HG03097 (cell line): Measurements from ENCODE around the gene LRCH1.

ENCODE experiments used
- ATAC-seq: cut with Tn5 transposase; IDR thresholded peaks from one replicate; pipeline ENCODE4 v1.9.1; 2021; ENCODE audit not compliant: unreplicated experiment, low FRiP score

LRCH1 gene

GRCh38 chr13:46631179-46631542 lies 78.2 kb downstream of the LRCH1 start:
- no peak for ATAC-seq

- ATAC-seq: no peak
These were observed 79.2 kb downstream of the LRCH1 start for GRCh38 chr13:46632176-46632575.

GRCh38 chr13:46633416-46633815 lies 80.4 kb downstream of the LRCH1 start:
- ATAC-seq: no peak

GRCh38 chr13:46636451-46636850 lies 83.5 kb downstream of the LRCH1 start:
- no peak for ATAC-seq

GRCh38 chr13:46637213-46637612 lies 84.2 kb downstream of the LRCH1 start:
- no peak for ATAC-seq

GRCh38 chr13:46638262-46638661 lies 85.3 kb downstream of the LRCH1 start:
- no peak for ATAC-seq

GRCh38 chr13:46639033-46639981 lies 86.3 kb downstream of the LRCH1 start:
- peak; percentile 84 for ATAC-seq

- ATAC-seq: no peak
These were observed 87.9 kb downstream of the LRCH1 start for GRCh38 chr13:46640843-46641242.

- no peak for ATAC-seq
These were observed 88.5 kb downstream of the LRCH1 start for GRCh38 chr13:46641274-46642081.

- no peak for ATAC-seq
These were observed 89.3 kb downstream of the LRCH1 start for GRCh38 chr13:46642254-46642653.

- ATAC-seq: no peak
These were observed 90.3 kb downstream of the LRCH1 start for GRCh38 chr13:46643165-46643777.

- ATAC-seq: no peak
These were observed 91.8 kb downstream of the LRCH1 start for GRCh38 chr13:46644816-46645215.

GRCh38 chr13:46647512-46648065 lies 94.6 kb downstream of the LRCH1 start:
- no peak for ATAC-seq

GRCh38 chr13:46648166-46648607 lies 95.2 kb downstream of the LRCH1 start:
- ATAC-seq: peak; percentile 70

- no peak for ATAC-seq
These were observed 96.8 kb downstream of the LRCH1 start for GRCh38 chr13:46649816-46650215.

- no peak for ATAC-seq
These were observed 102.0 kb downstream of the LRCH1 start for GRCh38 chr13:46654951-46655350.

GRCh38 chr13:46655377-46656180 lies 102.6 kb downstream of the LRCH1 start:
- no peak for ATAC-seq

GRCh38 chr13:46656786-46657185 lies 103.8 kb downstream of the LRCH1 start:
- ATAC-seq: peak; percentile 53

- ATAC-seq: no peak
These were observed 106.6 kb downstream of the LRCH1 start for GRCh38 chr13:46659413-46660065.
